Neural cell (in vitro differentiated cells): ENCODE measurements around the gene NEK5.

Experiments used
- CTCF ChIP-seq: fragments of 450-650 bp; IDR thresholded peaks from 2 replicates; pipeline ENCODE4 v1.5.1; 2014; ENCODE audit warnings: antibody characterized with exemption, mild to moderate bottlenecking, moderate library complexity; ENCODE audit not compliant: poor library complexity, severe bottlenecking
- EZH2 ChIP-seq: fragments of 200-600, 300-800 bp; shearing (Covaris generic), sonication (generic); IDR thresholded peaks from 2 replicates; pipeline ENCODE4 v1.6.1; 2014; ENCODE audit warnings: antibody characterized with exemption, low read length, borderline replicate concordance, mild to moderate bottlenecking; ENCODE audit not compliant: insufficient read depth, poor library complexity, severe bottlenecking
- POLR2AphosphoS5 ChIP-seq: IDR thresholded peaks from 2 replicates; pipeline ENCODE4 v1.6.1; 2012
- RAD21 ChIP-seq: fragments of 450-650 bp; conservative IDR thresholded peaks from 2 replicates; pipeline ENCODE4 v1.6.1; 2014; ENCODE audit warnings: antibody characterized with exemption, mild to moderate bottlenecking, moderate library complexity

GRCh38 chr13:52033039-52033438 lies 95.8 kb downstream of the NEK5 start:
- TF ChIP-seq CTCF (no peak), EZH2 (no peak), POLR2AphosphoS5 (no peak), RAD21 (no peak)
